H9 (cell line): ENCODE measurements around the gene DAB2IP. TPM values are rescaled to one million over a fixed set of nuclear protein-coding genes. Genes with fewer than 3 reads are reported as not detected.

Source experiments
- DNase-seq: peaks from one replicate; pipeline ENCODE4 v3.0.0-alpha.2; 2017
- H2AFZ ChIP-seq: one replicate; pipeline ENCODE4 v1.6.1; 2013; ENCODE audit warnings: mild to moderate bottlenecking, low read length, control low read depth, moderate library complexity
- H2AK5ac ChIP-seq: 2 replicates; pipeline ENCODE4 v1.6.1; 2013; ENCODE audit warnings: low read length, control low read depth, mixed read lengths; ENCODE audit not compliant: insufficient read length
- H2BK120ac ChIP-seq: one replicate; pipeline ENCODE4 v1.6.1; 2013; ENCODE audit warnings: low read depth, mild to moderate bottlenecking, low read length, control low read depth, inconsistent platforms; ENCODE audit not compliant: poor library complexity, severe bottlenecking
- H2BK12ac ChIP-seq: 2 replicates; pipeline ENCODE4 v1.6.1; 2013; ENCODE audit warnings: low read length, control low read depth, mixed read lengths, low read depth; ENCODE audit not compliant: insufficient read length
- H2BK15ac ChIP-seq: 2 replicates; pipeline ENCODE4 v1.6.1; 2013; ENCODE audit warnings: low read depth, low read length, control low read depth
- H2BK20ac ChIP-seq: one replicate; pipeline ENCODE4 v1.6.1; 2013; ENCODE audit warnings: low read depth, mild to moderate bottlenecking, low read length, control low read depth, inconsistent platforms; ENCODE audit not compliant: poor library complexity, severe bottlenecking
- H2BK5ac ChIP-seq: 2 replicates; pipeline ENCODE4 v1.6.1; 2013; ENCODE audit warnings: low read length, control low read depth, mixed read lengths; ENCODE audit not compliant: insufficient read length
- H3K14ac ChIP-seq: 2 replicates; pipeline ENCODE4 v1.6.1; 2013; ENCODE audit warnings: low read length, control low read depth; ENCODE audit not compliant: insufficient read depth
- H3K18ac ChIP-seq: 2 replicates; pipeline ENCODE4 v1.6.1; 2013; ENCODE audit warnings: low read depth, mild to moderate bottlenecking, mixed read lengths, low read length, control low read depth; ENCODE audit not compliant: insufficient read length
- H3K23ac ChIP-seq: 2 replicates; pipeline ENCODE4 v1.6.1; 2013; ENCODE audit warnings: low read length, control low read depth, mixed read lengths, low read depth; ENCODE audit not compliant: insufficient read length
- H3K23me2 ChIP-seq: 2 replicates; pipeline ENCODE4 v1.6.1; 2013; ENCODE audit warnings: low read depth, mild to moderate bottlenecking, mixed read lengths, low read length, control low read depth; ENCODE audit not compliant: insufficient read length, poor library complexity, severe bottlenecking
- H3K27ac ChIP-seq: 2 replicates; pipeline ENCODE4 v1.5.1; 2013; ENCODE audit warnings: low read length, control low read depth, mixed read lengths, low read depth; ENCODE audit not compliant: insufficient read length
- H3K27me3 ChIP-seq: 2 replicates; pipeline ENCODE4 v1.6.1; 2013; ENCODE audit warnings: low read length, control low read depth, inconsistent platforms; ENCODE audit not compliant: insufficient read depth
- H3K4ac ChIP-seq: 2 replicates; pipeline ENCODE4 v1.6.1; 2013; ENCODE audit warnings: low read depth, mild to moderate bottlenecking, control low read depth, inconsistent platforms, low read length, moderate library complexity
- H3K4me1 ChIP-seq: 2 replicates; pipeline ENCODE4 v1.6.1; 2013; ENCODE audit warnings: low read length, control low read depth, inconsistent platforms; ENCODE audit not compliant: insufficient read depth
- H3K4me2 ChIP-seq: 2 replicates; pipeline ENCODE4 v1.6.1; 2013; ENCODE audit warnings: low read length, control low read depth, mixed read lengths; ENCODE audit not compliant: insufficient read length, insufficient read depth
- H3K56ac ChIP-seq: 2 replicates; pipeline ENCODE4 v1.6.1; 2013; ENCODE audit warnings: low read depth, mild to moderate bottlenecking, mixed read lengths, low read length, control low read depth; ENCODE audit not compliant: insufficient read length
- H3K79me1 ChIP-seq: 2 replicates; pipeline ENCODE4 v1.6.1; 2013; ENCODE audit warnings: low read depth, mild to moderate bottlenecking, moderate library complexity, low read length, control low read depth, inconsistent platforms; ENCODE audit not compliant: insufficient read depth, poor library complexity, severe bottlenecking
- H3K79me2 ChIP-seq: 2 replicates; pipeline ENCODE4 v1.6.1; 2013; ENCODE audit warnings: low read length, control low read depth, inconsistent platforms; ENCODE audit not compliant: insufficient read depth
- H3K9ac ChIP-seq: 2 replicates; pipeline ENCODE4 v1.6.1; 2013; ENCODE audit warnings: low read length, control low read depth, mixed read lengths; ENCODE audit not compliant: insufficient read length; ENCODE audit errors: extremely low read depth
- H3K9me3 ChIP-seq: one replicate; pipeline ENCODE4 v1.6.1; 2013; ENCODE audit warnings: low read depth, low read length, inconsistent platforms; ENCODE audit not compliant: control insufficient read depth
- H3T11ph ChIP-seq: one replicate; pipeline ENCODE4 v1.6.1; 2013; ENCODE audit warnings: mild to moderate bottlenecking, low read length, control low read depth, inconsistent platforms
- H4K20me1 ChIP-seq: one replicate; pipeline ENCODE4 v1.6.1; 2013; ENCODE audit not compliant: control insufficient read depth, insufficient read length, insufficient read depth
- H4K5ac ChIP-seq: 2 replicates; pipeline ENCODE4 v1.6.1; 2013; ENCODE audit warnings: low read depth, mild to moderate bottlenecking, mixed read lengths, low read length, control low read depth; ENCODE audit not compliant: insufficient read length
- H4K8ac ChIP-seq: replicated peaks from 2 replicates; pipeline ENCODE4 v1.6.1; 2013; ENCODE audit warnings: low read length, control low read depth, mixed read lengths, low read depth; ENCODE audit not compliant: insufficient read length
- H4K91ac ChIP-seq: 2 replicates; pipeline ENCODE4 v1.6.1; 2013; ENCODE audit warnings: low read depth, mild to moderate bottlenecking, moderate library complexity, mixed read lengths, low read length, control low read depth; ENCODE audit not compliant: insufficient read length
- H3K27ac Mint-ChIP-seq, 3 experiments: 2 replicates in 2 of 3; 3 replicates in 1 of 3; pipeline ENCODE4 v1.8.0; 2020 to 2021; ENCODE audit warnings: mixed read lengths in 3 of 3, mild to moderate bottlenecking in 1 of 3, moderate library complexity in 1 of 3
- H3K27me3 Mint-ChIP-seq: 2 replicates; pipeline ENCODE4 v1.8.0; 2021; ENCODE audit warnings: low read depth, mild to moderate bottlenecking, moderate library complexity, mixed read lengths
- H3K36me3 Mint-ChIP-seq, 3 experiments: 2 replicates in 2 of 3; 3 replicates in 1 of 3; pipeline ENCODE4 v1.8.0; 2020 to 2021; ENCODE audit warnings: low read depth in 3 of 3, mixed read lengths in 3 of 3; ENCODE audit not compliant: insufficient read depth in 1 of 3
- H3K4me1 Mint-ChIP-seq, 2 experiments: 2 replicates each; pipeline ENCODE4 v1.8.0; 2020; ENCODE audit warnings: mixed read lengths in 2 of 2
- H3K4me3 Mint-ChIP-seq, 2 experiments: 2 replicates in 1 of 2; 3 replicates in 1 of 2; pipeline ENCODE4 v1.8.0; 2020 to 2021; ENCODE audit warnings: mild to moderate bottlenecking in 2 of 2, mixed read lengths in 2 of 2, moderate library complexity in 1 of 2
- H3K9me3 Mint-ChIP-seq, 2 experiments: 2 replicates in 1 of 2; 3 replicates in 1 of 2; pipeline ENCODE4 v1.8.0; 2020; ENCODE audit warnings: mild to moderate bottlenecking in 2 of 2, mixed read lengths in 2 of 2, moderate library complexity in 1 of 2
- CTCF ChIP-seq: fragments of 200-600 bp; sonication (generic); conservative IDR thresholded peaks from 3 replicates; pipeline ENCODE4 v1.8.0; 2021; ENCODE audit warnings: antibody characterized with exemption, mild to moderate bottlenecking
- WGBS: extraction: QIAGEN DNeasy Blood & Tissue Kit; methylation state at CpG from one replicate; pipeline ENCODE4 v1.1.7; 2013; ENCODE audit warnings: missing lambda C conversion rate, low lambda C conversion rate, mixed read lengths; ENCODE audit not compliant: insufficient read length; ENCODE audit errors: extremely low coverage; 5-methylcytosine and 5-hydroxymethylcytosine counted together
- total RNA-seq: library from RNA; stranded (reverse); gene quantifications from 2 replicates; pipeline ENCODE4 v1.2.1, GENCODE V29; 2021

The DAB2IP gene
- total RNA-seq, 1 experiment from 2014 or later = 22.6 TPM

DNA sequence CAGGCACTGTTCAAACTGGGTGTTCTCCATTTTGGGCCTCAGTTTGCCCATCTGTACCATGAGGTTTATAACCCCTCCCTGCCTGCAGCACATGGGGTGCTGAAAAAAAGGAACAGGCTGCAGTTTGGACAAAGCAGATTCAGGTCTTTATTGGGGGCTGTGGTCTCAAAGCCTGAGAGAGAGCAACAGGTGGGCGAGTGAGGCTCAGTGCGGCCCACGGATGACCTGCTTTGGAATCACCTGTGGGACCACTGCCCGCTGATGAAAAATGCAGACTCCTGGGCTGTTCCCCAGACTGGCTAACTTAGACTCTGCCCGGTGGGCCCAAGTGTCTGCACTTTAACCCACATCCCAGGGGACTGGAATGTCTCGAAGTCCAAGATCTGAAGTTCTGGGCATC, 11.8 kb upstream of the DAB2IP start:
- no peak overlapping the region for H4K8ac ChIP-seq
- no peak overlapping the region for H3K14ac ChIP-seq
- H3K4me3 Mint-ChIP-seq = no peak overlapping the region
- no peak overlapping the region for H3T11ph ChIP-seq
- H3K36me3 Mint-ChIP-seq = no peaks in the 10 kb centered on the region; a peak in 1 of 7 replicates
- no peak overlapping the region for H2BK12ac ChIP-seq
- no peaks in the 10 kb centered on the region for H3K27me3 ChIP-seq
- no peaks in the 10 kb centered on the region for H3K79me1 ChIP-seq
- no peak for TF ChIP-seq CTCF
- H3K79me2 ChIP-seq = no peaks in the 10 kb centered on the region
- H4K5ac ChIP-seq = no peak overlapping the region
- peaks cover 24 to 47% of the 10 kb centered on the region in 2 experiments for H3K4me1 Mint-ChIP-seq
- no peak overlapping the region for H3K27ac ChIP-seq
- H4K20me1 ChIP-seq = no peaks in the 10 kb centered on the region
- H3K27ac Mint-ChIP-seq = no peak overlapping the region
- H3K9me3 ChIP-seq = no peaks in the 10 kb centered on the region
- no peak overlapping the region for H3K18ac ChIP-seq
- H2BK5ac ChIP-seq = no peak overlapping the region
- no CpG with 5 or more reads among the region's 6 CpGs for WGBS
- no peak overlapping the region for H2BK20ac ChIP-seq
- H3K23ac ChIP-seq = no peak overlapping the region
- no peak overlapping the region for H2AFZ ChIP-seq
- no peak overlapping the region for H2AK5ac ChIP-seq
- H3K27me3 Mint-ChIP-seq = no peaks in the 10 kb centered on the region; the same call in 1 of the 2 replicates
- peaks cover 3% of the 10 kb centered on the region for H3K23me2 ChIP-seq
- no peak for DNase-seq
- no peak overlapping the region for H3K4ac ChIP-seq
- no peak overlapping the region for H3K56ac ChIP-seq
- no peak overlapping the region for H3K4me2 ChIP-seq
- H3K4me1 ChIP-seq = no peaks in the 10 kb centered on the region
- H4K91ac ChIP-seq = no peak overlapping the region
- no peaks in the 10 kb centered on the region; a peak in 2 of 5 replicates for H3K9me3 Mint-ChIP-seq
- H3K9ac ChIP-seq = no peak overlapping the region
- no peak overlapping the region for H2BK15ac ChIP-seq
- H2BK120ac ChIP-seq = no peak overlapping the region
